HepG2 (cell line): ENCODE results near the gene CLPTM1L. TPM values are rescaled to one million over a fixed set of nuclear protein-coding genes. Genes with fewer than 3 reads are reported as not detected.

Experiments
- ASH2L ChIP-seq: fragments of 300-600, 200-600 bp; sonication (generic); IDR thresholded peaks from 2 replicates; pipeline ENCODE4 v1.7.0; 2017; ENCODE audit warnings: low read depth, mild to moderate bottlenecking, moderate library complexity, mixed read lengths, low read length; ENCODE audit not compliant: insufficient read length
- CEBPG ChIP-seq: IDR thresholded peaks from 2 replicates; pipeline ENCODE4 v1.6.1; 2016
- CREB1 ChIP-seq, 2 experiments: fragments of 450-650 bp in 1 of 2; IDR thresholded peaks; 2 replicates each; pipeline ENCODE4 v1.6.1; 2016 to 2017; ENCODE audit warnings: control low read depth in 1 of 2, mild to moderate bottlenecking in 1 of 2, missing compliant biosample characterization in 1 of 2, missing genetic modification characterization in 1 of 2
- HCFC1 ChIP-seq: fragments of 150-350 bp; IDR thresholded peaks from 2 replicates; pipeline ENCODE4 v1.6.1; 2014; ENCODE audit warnings: low read depth, low read length
- HNF4A ChIP-seq: sonication (generic); formaldehyde crosslinking; IDR thresholded peaks from 2 replicates; pipeline ENCODE4 v1.4.0; 2020; ENCODE audit warnings: missing genetic modification reagents
- HNRNPUL1 ChIP-seq: fragments of 200-400 bp; formaldehyde crosslinking; IDR thresholded peaks from 2 replicates; pipeline ENCODE4 v1.6.1; 2017; ENCODE audit warnings: low read depth, mild to moderate bottlenecking, low read length, moderate library complexity
- PHF5A ChIP-seq: IDR thresholded peaks from one replicate; pipeline ENCODE4 v1.6.1; 2018; ENCODE audit warnings: low read depth, missing genetic modification reagents; ENCODE audit not compliant: unreplicated experiment
- SKI ChIP-seq: fragments of 450-650 bp; IDR thresholded peaks from one replicate; pipeline ENCODE4 v1.6.1; 2018; ENCODE audit warnings: mild to moderate bottlenecking; ENCODE audit not compliant: partially characterized antibody
- SP1 ChIP-seq, 2 experiments: fragments of 450-650 bp in 1 of 2; sonication (generic) in 1 of 2; formaldehyde crosslinking in 1 of 2; IDR thresholded peaks; 2 replicates each; pipeline versions ENCODE4 v1.4.0 to v1.6.1; 2016 to 2020; ENCODE audit warnings: missing genetic modification reagents in 1 of 2
- TEAD3 ChIP-seq: optimal IDR thresholded peaks from 2 replicates; pipeline ENCODE3; 2016; ENCODE audit warnings: borderline replicate concordance
- U2AF2 ChIP-seq: fragments of 200-400 bp; formaldehyde crosslinking; IDR thresholded peaks from 2 replicates; pipeline ENCODE4 v1.6.1; 2017; ENCODE audit warnings: low read depth, mild to moderate bottlenecking, low read length
- ZNF230 ChIP-seq: sonication (generic); formaldehyde crosslinking; IDR thresholded peaks from 2 replicates; pipeline ENCODE4 v1.4.0; 2020; ENCODE audit warnings: mild to moderate bottlenecking, missing genetic modification reagents
- ZNF431 ChIP-seq: sonication (generic); formaldehyde crosslinking; IDR thresholded peaks from 2 replicates; pipeline ENCODE4 v1.9.0; 2022; ENCODE audit warnings: missing genetic modification reagents, low read depth, mild to moderate bottlenecking, borderline replicate concordance
- ZNF567 ChIP-seq: sonication (generic); formaldehyde crosslinking; IDR thresholded peaks from 2 replicates; pipeline ENCODE4 v1.8.1; 2023; ENCODE audit warnings: mild to moderate bottlenecking, missing genetic modification reagents, borderline replicate concordance
- ZNF674 ChIP-seq: sonication (generic); formaldehyde crosslinking; IDR thresholded peaks from 2 replicates; pipeline ENCODE4 v1.5.0; 2020; ENCODE audit warnings: low read depth, mild to moderate bottlenecking, missing genetic modification reagents
- ZNF768 ChIP-seq: sonication (generic); formaldehyde crosslinking; IDR thresholded peaks from 2 replicates; pipeline ENCODE4 v1.4.0; 2020; ENCODE audit warnings: missing genetic modification reagents
- ZSCAN12 ChIP-seq: sonication (generic); formaldehyde crosslinking; IDR thresholded peaks from 2 replicates; pipeline ENCODE4 v1.9.0; 2021; ENCODE audit warnings: mild to moderate bottlenecking, missing genetic modification reagents
- polyA plus RNA-seq, 8 experiments: library from polyadenylated mRNA; depleted of rRNA in 3 of 8; stranded (reverse) in 7 of 8; unstranded in 1 of 8; fragments of >200 nt; fragmentation: Illumina TruSeq in 4 of 8; extraction: Trizol in 4 of 8; gene quantifications; 2 replicates each; pipeline versions ENCODE4 v1.2.1 to v1.2.3, GENCODE V29; 2011 to 2016; ENCODE audit warnings: low read depth in 4 of 8, missing spikeins in 1 of 8, mixed read lengths in 1 of 8; ENCODE audit not compliant: insufficient read depth in 1 of 8
- total RNA-seq, 5 experiments: library from RNA; depleted of rRNA; stranded (reverse); fragments of >200 nt; fragmentation: Illumina TruSeq; extraction: Trizol; gene quantifications; 2 replicates each; pipeline ENCODE4 v1.2.3, GENCODE V29; 2016; ENCODE audit warnings: low read depth in 1 of 5
- TF ChIP-seq, protein P1 (sequence below): sonication (generic); formaldehyde crosslinking; IDR thresholded peaks from 2 replicates; pipeline ENCODE4 v1.4.0; 2020; ENCODE audit warnings: low read depth, missing genetic modification reagents
- TF ChIP-seq, protein P2 (sequence below): sonication (generic); formaldehyde crosslinking; IDR thresholded peaks from 2 replicates; pipeline ENCODE4 v1.8.1; 2023; ENCODE audit warnings: mild to moderate bottlenecking, inconsistent platforms, moderate library complexity, missing genetic modification reagents, borderline replicate concordance
- TF ChIP-seq, protein P3 (sequence below): sonication (generic); formaldehyde crosslinking; IDR thresholded peaks from 2 replicates; pipeline ENCODE4 v1.4.0; 2020; ENCODE audit warnings: missing genetic modification reagents
- TF ChIP-seq, protein P4 (sequence below): sonication (generic); formaldehyde crosslinking; IDR thresholded peaks from 2 replicates; pipeline ENCODE4 v1.5.0; 2020; ENCODE audit warnings: missing genetic modification reagents, mild to moderate bottlenecking, borderline replicate concordance

The CLPTM1L gene
- total and polyA plus RNA-seq, 2 of the 13 experiments (the other 11 are each of a cell fraction or from before 2014, with no cell fraction given): 80.3 to 124 TPM

DNA sequence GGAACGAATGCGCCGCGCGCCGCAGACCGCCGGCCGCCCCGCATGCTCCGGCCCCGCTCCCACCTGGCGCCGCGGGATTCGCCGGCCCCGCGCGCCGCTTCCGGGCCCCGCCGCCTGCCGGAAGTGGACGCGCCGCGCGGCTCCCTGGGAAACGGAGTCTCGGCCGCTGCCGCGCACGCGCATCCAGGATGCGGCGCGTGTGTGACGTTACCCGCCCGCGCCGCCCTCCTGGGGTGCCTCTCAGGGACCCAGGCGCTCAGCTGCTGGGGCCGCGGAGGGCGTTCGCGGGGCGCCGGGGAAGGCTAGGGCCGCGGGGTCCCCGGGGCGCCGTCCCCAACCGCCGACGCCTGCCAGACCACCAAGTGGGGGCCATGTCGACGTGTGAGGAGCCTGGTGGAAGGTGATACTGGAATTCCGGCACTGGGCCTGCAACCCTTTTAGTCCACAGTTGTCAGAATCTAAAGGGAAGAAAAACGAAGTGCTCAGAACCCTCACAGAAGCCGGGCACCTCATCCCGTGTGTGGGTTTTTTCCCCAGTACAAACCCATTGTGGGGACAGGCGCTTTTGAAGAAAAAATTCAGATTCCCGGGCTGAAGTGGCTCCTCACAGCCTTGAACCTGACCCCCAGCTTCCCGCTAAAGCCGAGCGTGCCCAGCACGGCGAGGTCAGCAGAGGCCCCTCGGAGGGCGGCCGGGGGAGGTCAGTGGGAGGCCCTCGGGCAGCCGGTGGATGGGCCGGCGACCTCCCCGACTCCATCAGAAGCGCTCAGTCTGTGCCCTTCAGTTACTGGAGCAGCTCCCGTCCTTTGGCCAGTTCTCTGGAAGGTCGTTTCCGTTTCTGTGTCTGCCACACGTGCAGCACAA is at the start of gene CLPTM1L (continued):
- TF ChIP-seq TEAD3 (no peak), ASH2L (peak; percentile 71), ZNF768 (peak; percentile 13; the same call in 1 of the 2 replicates), SP1 (IDR thresholded peaks at IDR 0.05) (no peak), SP1 (CRISPR knock-in tag; IDR thresholded peaks at IDR 0.05) (no peak), ZNF431 (CRISPR knock-in tag) (no peak; the same call in 1 of the 2 replicates), ZNF230 (0 out of 2 replicates have a peak, but pooled peaks have one; percentile 7), ZSCAN12 (CRISPR knock-in tag) (no peak), CREB1 (IDR thresholded peaks at IDR 0.05) (peak; percentile 91), CREB1 (CRISPR knock-in tag; IDR thresholded peaks at IDR 0.05) (peak; percentile 89), ZNF674 (no peak), HCFC1 (peak; percentile 86), U2AF2 (no peak), PHF5A (no peak), HNRNPUL1 (no peak), HNF4A (no peak; the same call in 1 of the 2 replicates), ZNF567 (peak; percentile 63; the same call in 1 of the 2 replicates), CEBPG (CRISPR knock-in tag) (no peak), SKI (peak; percentile 59)
- TF ChIP-seq, protein P1, sequence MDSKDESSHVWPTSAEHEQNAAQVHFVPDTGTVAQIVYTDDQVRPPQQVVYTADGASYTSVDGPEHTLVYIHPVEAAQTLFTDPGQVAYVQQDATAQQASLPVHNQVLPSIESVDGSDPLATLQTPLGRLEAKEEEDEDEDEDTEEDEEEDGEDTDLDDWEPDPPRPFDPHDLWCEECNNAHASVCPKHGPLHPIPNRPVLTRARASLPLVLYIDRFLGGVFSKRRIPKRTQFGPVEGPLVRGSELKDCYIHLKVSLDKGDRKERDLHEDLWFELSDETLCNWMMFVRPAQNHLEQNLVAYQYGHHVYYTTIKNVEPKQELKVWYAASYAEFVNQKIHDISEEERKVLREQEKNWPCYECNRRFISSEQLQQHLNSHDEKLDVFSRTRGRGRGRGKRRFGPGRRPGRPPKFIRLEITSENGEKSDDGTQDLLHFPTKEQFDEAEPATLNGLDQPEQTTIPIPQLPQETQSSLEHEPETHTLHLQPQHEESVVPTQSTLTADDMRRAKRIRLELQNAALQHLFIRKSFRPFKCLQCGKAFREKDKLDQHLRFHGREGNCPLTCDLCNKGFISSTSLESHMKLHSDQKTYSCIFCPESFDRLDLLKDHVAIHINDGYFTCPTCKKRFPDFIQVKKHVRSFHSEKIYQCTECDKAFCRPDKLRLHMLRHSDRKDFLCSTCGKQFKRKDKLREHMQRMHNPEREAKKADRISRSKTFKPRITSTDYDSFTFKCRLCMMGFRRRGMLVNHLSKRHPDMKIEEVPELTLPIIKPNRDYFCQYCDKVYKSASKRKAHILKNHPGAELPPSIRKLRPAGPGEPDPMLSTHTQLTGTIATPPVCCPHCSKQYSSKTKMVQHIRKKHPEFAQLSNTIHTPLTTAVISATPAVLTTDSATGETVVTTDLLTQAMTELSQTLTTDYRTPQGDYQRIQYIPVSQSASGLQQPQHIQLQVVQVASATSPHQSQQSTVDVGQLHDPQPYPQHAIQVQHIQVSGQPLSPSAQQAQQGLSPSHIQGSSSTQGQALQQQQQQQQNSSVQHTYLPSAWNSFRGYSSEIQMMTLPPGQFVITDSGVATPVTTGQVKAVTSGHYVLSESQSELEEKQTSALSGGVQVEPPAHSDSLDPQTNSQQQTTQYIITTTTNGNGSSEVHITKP (CRISPR knock-in tag): no peak
- TF ChIP-seq, protein P2, sequence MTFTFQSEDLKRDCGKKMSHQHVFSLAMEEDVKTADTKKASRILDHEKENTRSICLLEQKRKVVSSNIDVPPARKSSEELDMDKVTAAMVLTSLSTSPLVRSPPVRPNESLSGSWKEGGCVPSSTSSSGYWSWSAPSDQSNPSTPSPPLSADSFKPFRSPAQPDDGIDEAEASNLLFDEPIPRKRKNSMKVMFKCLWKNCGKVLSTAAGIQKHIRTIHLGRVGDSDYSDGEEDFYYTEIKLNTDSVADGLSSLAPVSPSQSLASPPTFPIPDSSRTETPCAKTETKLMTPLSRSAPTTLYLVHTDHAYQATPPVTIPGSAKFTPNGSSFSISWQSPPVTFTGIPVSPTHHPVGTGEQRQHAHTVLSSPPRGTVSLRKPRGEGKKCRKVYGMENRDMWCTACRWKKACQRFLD: no peak
- TF ChIP-seq, protein P3, sequence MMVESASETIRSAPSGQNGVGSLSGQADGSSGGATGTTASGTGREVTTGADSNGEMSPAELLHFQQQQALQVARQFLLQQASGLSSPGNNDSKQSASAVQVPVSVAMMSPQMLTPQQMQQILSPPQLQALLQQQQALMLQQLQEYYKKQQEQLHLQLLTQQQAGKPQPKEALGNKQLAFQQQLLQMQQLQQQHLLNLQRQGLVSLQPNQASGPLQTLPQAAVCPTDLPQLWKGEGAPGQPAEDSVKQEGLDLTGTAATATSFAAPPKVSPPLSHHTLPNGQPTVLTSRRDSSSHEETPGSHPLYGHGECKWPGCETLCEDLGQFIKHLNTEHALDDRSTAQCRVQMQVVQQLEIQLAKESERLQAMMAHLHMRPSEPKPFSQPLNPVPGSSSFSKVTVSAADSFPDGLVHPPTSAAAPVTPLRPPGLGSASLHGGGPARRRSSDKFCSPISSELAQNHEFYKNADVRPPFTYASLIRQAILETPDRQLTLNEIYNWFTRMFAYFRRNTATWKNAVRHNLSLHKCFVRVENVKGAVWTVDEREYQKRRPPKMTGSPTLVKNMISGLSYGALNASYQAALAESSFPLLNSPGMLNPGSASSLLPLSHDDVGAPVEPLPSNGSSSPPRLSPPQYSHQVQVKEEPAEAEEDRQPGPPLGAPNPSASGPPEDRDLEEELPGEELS (CRISPR knock-in tag): no peak
- TF ChIP-seq, protein P4, sequence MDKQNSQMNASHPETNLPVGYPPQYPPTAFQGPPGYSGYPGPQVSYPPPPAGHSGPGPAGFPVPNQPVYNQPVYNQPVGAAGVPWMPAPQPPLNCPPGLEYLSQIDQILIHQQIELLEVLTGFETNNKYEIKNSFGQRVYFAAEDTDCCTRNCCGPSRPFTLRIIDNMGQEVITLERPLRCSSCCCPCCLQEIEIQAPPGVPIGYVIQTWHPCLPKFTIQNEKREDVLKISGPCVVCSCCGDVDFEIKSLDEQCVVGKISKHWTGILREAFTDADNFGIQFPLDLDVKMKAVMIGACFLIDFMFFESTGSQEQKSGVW (CRISPR knock-in tag): no peak
